22Rv1 (cell line): ENCODE data around the gene PGAP6.

Source experiments
- ZFX ChIP-seq: fragments of 450-650 bp; IDR thresholded peaks from 2 replicates; pipeline ENCODE4 v1.6.1; 2017; ENCODE audit warnings: antibody characterized with exemption, borderline replicate concordance
- TF ChIP-seq, protein P1 (sequence below): fragments of 450-650 bp; IDR thresholded peaks from 2 replicates; pipeline ENCODE4 v1.5.1; 2017; ENCODE audit warnings: mild to moderate bottlenecking

DNA sequence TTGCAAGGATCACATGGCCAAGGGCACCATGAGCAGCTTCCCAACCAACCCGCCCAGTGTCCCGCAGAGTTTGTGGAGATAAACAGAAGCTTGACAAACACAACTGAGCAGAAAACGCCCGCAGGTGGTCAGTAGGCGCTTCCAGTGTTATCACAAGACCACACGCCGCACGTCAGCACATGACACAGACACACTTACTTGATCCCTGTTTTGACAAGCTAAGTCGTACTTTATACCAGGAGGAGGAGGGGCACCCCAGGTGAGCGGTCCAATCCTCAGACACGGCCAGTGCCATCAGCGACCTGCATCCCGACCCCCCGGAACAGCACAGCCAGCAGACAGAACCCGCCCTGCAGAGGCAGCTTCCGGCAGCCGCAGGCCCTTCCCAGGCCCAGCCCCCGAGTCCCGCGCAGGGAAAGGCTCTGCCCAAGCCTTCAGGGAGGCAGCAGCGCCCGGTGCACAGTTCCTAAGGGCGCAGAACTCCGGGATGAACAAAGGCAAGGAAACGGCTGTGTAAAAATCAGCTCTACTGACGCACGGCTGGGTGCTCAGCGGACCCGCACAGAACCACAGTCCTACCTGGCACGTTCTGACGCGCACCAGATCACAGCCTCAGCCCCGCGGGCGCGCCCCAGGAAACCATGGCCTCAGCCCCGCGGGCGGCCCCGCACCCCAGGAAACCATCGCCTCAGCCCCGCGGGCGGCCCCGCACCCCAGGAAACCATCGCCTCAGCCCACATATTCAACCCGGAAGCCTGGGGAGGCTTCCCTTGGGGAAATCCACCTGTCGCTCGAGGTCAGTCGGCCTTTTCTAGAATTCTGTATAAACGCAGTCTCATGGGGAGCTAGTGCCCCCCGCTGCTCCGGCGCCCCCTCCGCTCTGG, 57.1 kb downstream of the PGAP6 start:
- TF ChIP-seq, protein P1, sequence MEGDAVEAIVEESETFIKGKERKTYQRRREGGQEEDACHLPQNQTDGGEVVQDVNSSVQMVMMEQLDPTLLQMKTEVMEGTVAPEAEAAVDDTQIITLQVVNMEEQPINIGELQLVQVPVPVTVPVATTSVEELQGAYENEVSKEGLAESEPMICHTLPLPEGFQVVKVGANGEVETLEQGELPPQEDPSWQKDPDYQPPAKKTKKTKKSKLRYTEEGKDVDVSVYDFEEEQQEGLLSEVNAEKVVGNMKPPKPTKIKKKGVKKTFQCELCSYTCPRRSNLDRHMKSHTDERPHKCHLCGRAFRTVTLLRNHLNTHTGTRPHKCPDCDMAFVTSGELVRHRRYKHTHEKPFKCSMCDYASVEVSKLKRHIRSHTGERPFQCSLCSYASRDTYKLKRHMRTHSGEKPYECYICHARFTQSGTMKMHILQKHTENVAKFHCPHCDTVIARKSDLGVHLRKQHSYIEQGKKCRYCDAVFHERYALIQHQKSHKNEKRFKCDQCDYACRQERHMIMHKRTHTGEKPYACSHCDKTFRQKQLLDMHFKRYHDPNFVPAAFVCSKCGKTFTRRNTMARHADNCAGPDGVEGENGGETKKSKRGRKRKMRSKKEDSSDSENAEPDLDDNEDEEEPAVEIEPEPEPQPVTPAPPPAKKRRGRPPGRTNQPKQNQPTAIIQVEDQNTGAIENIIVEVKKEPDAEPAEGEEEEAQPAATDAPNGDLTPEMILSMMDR: no peak
- TF ChIP-seq ZFX: no peak
